H1 (cell line): Measurements from ENCODE around the gene GIMAP4. TPM values are rescaled to one million over a fixed set of nuclear protein-coding genes. Genes with fewer than 3 reads are reported as not detected.

Experiments used
- CTCF ChIA-PET: fragments of 300-600 bp; sonication (Branson Sonifier 250); formaldehyde crosslinking; loops from one replicate; lab custom pipeline; 2021; ENCODE audit not compliant: partially characterized antibody; lab: Charles Lee
- POLR2A ChIA-PET: fragments of 300-600 bp; sonication (Branson Sonifier 250); formaldehyde crosslinking; loops from one replicate; lab custom pipeline; 2021; ENCODE audit warnings: inconsistent platforms; ENCODE audit not compliant: partially characterized antibody; lab: Charles Lee
- DNase-seq, 2 experiments: peaks; one replicate each; pipeline versions ENCODE4 v3.0.0 to v3.0.0-alpha.2; 2010 to 2022; ENCODE audit warnings: low spot score in 2 of 2, low read depth in 1 of 2, mixed read lengths in 1 of 2
- FAIRE-seq: peaks from 2 replicates; lab custom pipeline; 2011; peaks lifted over from hg19 to GRCh38; lab: Jason Lieb, UNC
- H2AFZ ChIP-seq: 2 replicates; pipeline ENCODE4 v1.8.1; 2012; ENCODE audit warnings: low read length, inconsistent platforms
- H2AK5ac ChIP-seq: 2 replicates; pipeline ENCODE4 v1.6.1; 2013; ENCODE audit warnings: low read depth, low read length
- H2BK120ac ChIP-seq: replicated peaks from 2 replicates; pipeline ENCODE3; 2013; ENCODE audit warnings: low read depth, low read length, inconsistent platforms
- H2BK12ac ChIP-seq: 2 replicates; pipeline ENCODE4 v1.6.1; 2013; ENCODE audit warnings: low read depth, low read length
- H2BK15ac ChIP-seq: 2 replicates; pipeline ENCODE4 v1.6.1; 2013; ENCODE audit warnings: low read length
- H2BK20ac ChIP-seq: 2 replicates; pipeline ENCODE4 v1.6.1; 2013; ENCODE audit warnings: low read length
- H2BK5ac ChIP-seq: 2 replicates; pipeline ENCODE4 v1.6.1; 2013; ENCODE audit warnings: low read depth, low read length
- H3K14ac ChIP-seq: 2 replicates; pipeline ENCODE4 v1.6.1; 2013; ENCODE audit warnings: inconsistent platforms; ENCODE audit not compliant: insufficient read length
- H3K18ac ChIP-seq: 2 replicates; pipeline ENCODE4 v1.6.1; 2013; ENCODE audit warnings: low read length; ENCODE audit errors: extremely low read depth
- H3K23ac ChIP-seq: 2 replicates; pipeline ENCODE4 v1.6.1; 2013; ENCODE audit warnings: inconsistent platforms; ENCODE audit not compliant: insufficient read length
- H3K23me2 ChIP-seq: 2 replicates; pipeline ENCODE4 v1.6.1; 2013; ENCODE audit warnings: low read depth, low read length
- H3K27ac ChIP-seq: 2 replicates; pipeline ENCODE4 v1.6.1; 2011; ENCODE audit warnings: low read depth, low read length, inconsistent platforms
- H3K27me3 ChIP-seq, 4 experiments: replicated peaks in 1 of 4; 1 replicate in 1 of 4; 2 replicates in 3 of 4; pipeline versions ENCODE4 v1.6.1 to v1.8.1; 2011 to 2013; ENCODE audit warnings: low read length in 3 of 4, mild to moderate bottlenecking in 3 of 4, inconsistent platforms in 2 of 4, mixed read lengths in 2 of 4, moderate library complexity in 1 of 4; ENCODE audit not compliant: control insufficient read depth in 3 of 4, insufficient read depth in 3 of 4; ENCODE audit errors: extremely low read depth in 1 of 4
- H3K36me3 ChIP-seq, 4 experiments: 2 replicates each; pipeline versions ENCODE4 v1.6.1 to v1.8.1; 2011 to 2013; ENCODE audit warnings: mild to moderate bottlenecking in 4 of 4, low read length in 3 of 4, moderate library complexity in 2 of 4, control low read depth in 1 of 4, inconsistent platforms in 1 of 4; ENCODE audit not compliant: insufficient read depth in 4 of 4, control insufficient read depth in 2 of 4
- H3K4ac ChIP-seq: replicated peaks from 2 replicates; pipeline ENCODE3; 2013; ENCODE audit warnings: low read length, low read depth, mixed read lengths, inconsistent platforms; ENCODE audit not compliant: insufficient read length
- H3K4me1 ChIP-seq, 4 experiments: replicated peaks in 1 of 4; 1 replicate in 1 of 4; 2 replicates in 3 of 4; pipeline versions ENCODE4 v1.6.1 to v1.8.1; 2011 to 2013; ENCODE audit warnings: low read length in 3 of 4, inconsistent platforms in 2 of 4, mixed read lengths in 1 of 4; ENCODE audit not compliant: insufficient read depth in 4 of 4, control insufficient read depth in 3 of 4
- H3K4me2 ChIP-seq, 2 experiments: 2 replicates each; pipeline versions ENCODE4 v1.6.1 to v1.8.1; 2011 to 2013; ENCODE audit warnings: low read depth in 2 of 2, low read length in 2 of 2, control low read depth in 1 of 2, inconsistent platforms in 1 of 2, mild to moderate bottlenecking in 1 of 2; ENCODE audit not compliant: insufficient read depth in 1 of 2
- H3K4me3 ChIP-seq, 4 experiments: fragments of 200-600, 300-600 bp in 1 of 4; sonication (generic), shearing (Covaris generic), sonication (Bioruptor Twin) in 1 of 4; 2 replicates each; pipeline versions ENCODE4 v1.5.1 to v1.8.1; 2011 to 2016; ENCODE audit warnings: low read length in 4 of 4, low read depth in 3 of 4, control low read depth in 2 of 4, inconsistent platforms in 2 of 4, mild to moderate bottlenecking in 2 of 4, mixed read lengths in 1 of 4, moderate library complexity in 1 of 4; ENCODE audit not compliant: insufficient read depth in 2 of 4; ENCODE audit errors: extremely low read depth in 1 of 4
- H3K56ac ChIP-seq: replicated peaks from 2 replicates; pipeline ENCODE3; 2013; ENCODE audit warnings: low read depth, mild to moderate bottlenecking, mixed read lengths, low read length, inconsistent platforms; ENCODE audit not compliant: insufficient read length
- H3K79me1 ChIP-seq: 2 replicates; pipeline ENCODE4 v1.6.1; 2013; ENCODE audit warnings: low read depth, low read length, control low read depth
- H3K79me2 ChIP-seq, 2 experiments: 2 replicates each; pipeline versions ENCODE4 v1.6.1 to v1.8.1; 2012 to 2013; ENCODE audit warnings: low read length in 2 of 2, mild to moderate bottlenecking in 2 of 2, inconsistent platforms in 1 of 2; ENCODE audit not compliant: insufficient read depth in 2 of 2, control insufficient read depth in 1 of 2
- H3K9ac ChIP-seq, 4 experiments: replicated peaks in 1 of 4; 1 replicate in 1 of 4; 2 replicates in 3 of 4; pipeline versions ENCODE4 v1.6.1 to v1.8.1; 2011 to 2013; ENCODE audit warnings: low read depth in 3 of 4, low read length in 3 of 4, control low read depth in 2 of 4, mild to moderate bottlenecking in 2 of 4, moderate library complexity in 2 of 4, inconsistent platforms in 1 of 4; ENCODE audit errors: extremely low read depth in 1 of 4
- H3K9me3 ChIP-seq, 2 experiments: 2 replicates each; pipeline versions ENCODE4 v1.6.1 to v1.8.1; 2012 to 2013; ENCODE audit warnings: mild to moderate bottlenecking in 2 of 2, moderate library complexity in 2 of 2, control low read depth in 1 of 2, inconsistent platforms in 1 of 2, low read depth in 1 of 2, low read length in 1 of 2, mixed read lengths in 1 of 2; ENCODE audit not compliant: insufficient read depth in 2 of 2
- H4K20me1 ChIP-seq, 2 experiments: replicated peaks in 1 of 2; 2 replicates each; pipeline versions ENCODE3 to v1.8.1; 2011 to 2013; ENCODE audit warnings: inconsistent platforms in 2 of 2, low read length in 2 of 2, mild to moderate bottlenecking in 1 of 2; ENCODE audit not compliant: insufficient read depth in 2 of 2, control insufficient read depth in 1 of 2
- H4K5ac ChIP-seq: 2 replicates; pipeline ENCODE4 v1.6.1; 2013; ENCODE audit warnings: low read length, low read depth, mixed read lengths, inconsistent platforms; ENCODE audit not compliant: insufficient read length
- H4K8ac ChIP-seq: 2 replicates; pipeline ENCODE4 v1.8.0; 2013; ENCODE audit warnings: mild to moderate bottlenecking, moderate library complexity, low read length, inconsistent platforms; ENCODE audit not compliant: insufficient read depth; ENCODE audit errors: extremely low read depth
- H4K91ac ChIP-seq: replicated peaks from 2 replicates; pipeline ENCODE3; 2013; ENCODE audit warnings: low read length, mixed read lengths, inconsistent platforms; ENCODE audit not compliant: insufficient read length
- CBX8 ChIP-seq: fragments of 300-800, 300-1000 bp; sonication (generic); IDR thresholded peaks from 2 replicates; pipeline ENCODE4 v1.7.1; 2016; ENCODE audit warnings: low read depth, low read length, borderline replicate concordance
- CEBPB ChIP-seq: IDR thresholded peaks from 2 replicates; pipeline ENCODE4 v1.6.1; 2012; ENCODE audit warnings: low read depth, low read length
- CTBP2 ChIP-seq: IDR thresholded peaks from 2 replicates; pipeline ENCODE4 v1.7.0; 2011; ENCODE audit warnings: borderline replicate concordance, mild to moderate bottlenecking, moderate library complexity, mixed read lengths, low read length; ENCODE audit not compliant: insufficient read depth, insufficient read length
- EP300 ChIP-seq, 2 experiments: IDR thresholded peaks; 1 replicate in 1 of 2; 2 replicates in 1 of 2; pipeline ENCODE4 v1.6.1; 2011 to 2012; ENCODE audit warnings: low read depth in 2 of 2, low read length in 2 of 2, mild to moderate bottlenecking in 2 of 2, borderline replicate concordance in 1 of 2, inconsistent platforms in 1 of 2, moderate library complexity in 1 of 2
- KDM5A ChIP-seq: fragments of 200-600 bp; IDR thresholded peaks from 2 replicates; pipeline ENCODE4 v1.7.1; 2012; ENCODE audit warnings: mild to moderate bottlenecking, low read length, inconsistent platforms, mixed read lengths
- POLR2A ChIP-seq, 2 experiments: IDR thresholded peaks; 1 replicate in 1 of 2; 2 replicates in 1 of 2; pipeline ENCODE4 v1.6.1; 2011; ENCODE audit warnings: low read depth in 2 of 2, low read length in 2 of 2, mild to moderate bottlenecking in 2 of 2; ENCODE audit errors: control extremely low read depth in 1 of 2
- POU5F1 ChIP-seq: IDR thresholded peaks from 2 replicates; pipeline ENCODE4 v1.6.1; 2011; ENCODE audit warnings: low read depth, mild to moderate bottlenecking, low read length, moderate library complexity
- RAD21 ChIP-seq, 2 experiments: IDR thresholded peaks in 1 of 2; conservative IDR thresholded peaks in 1 of 2; 2 replicates each; pipeline ENCODE4 v1.6.1; 2011; ENCODE audit warnings: low read depth in 2 of 2, low read length in 2 of 2, improper control_type of control experiment in 1 of 2, inconsistent platforms in 1 of 2, mild to moderate bottlenecking in 1 of 2, moderate library complexity in 1 of 2
- SAP30 ChIP-seq: fragments of 300-600 bp; sonication (generic); IDR thresholded peaks from 2 replicates; pipeline ENCODE4 v1.7.1; 2012; ENCODE audit warnings: low read length, moderate library complexity, mild to moderate bottlenecking, inconsistent platforms; ENCODE audit not compliant: insufficient read depth, insufficient replicate concordance
- SP1 ChIP-seq: IDR thresholded peaks from 2 replicates; pipeline ENCODE4 v1.6.1; 2011; ENCODE audit warnings: low read depth, low read length
- SP2 ChIP-seq: IDR thresholded peaks from 2 replicates; pipeline ENCODE4 v1.6.1; 2012; ENCODE audit warnings: mild to moderate bottlenecking, low read length, inconsistent platforms
- SP4 ChIP-seq: IDR thresholded peaks from 2 replicates; pipeline ENCODE4 v1.6.1; 2012; ENCODE audit warnings: low read length, inconsistent platforms
- TBP ChIP-seq: IDR thresholded peaks from 2 replicates; pipeline ENCODE4 v1.6.1; 2011; ENCODE audit warnings: low read depth, low read length, improper control_type of control experiment
- USF2 ChIP-seq: IDR thresholded peaks from 2 replicates; pipeline ENCODE4 v1.6.1; 2011; ENCODE audit warnings: low read length, improper control_type of control experiment
- ZNF274 ChIP-seq: IDR thresholded peaks from 2 replicates; pipeline ENCODE4 v1.7.0; 2012; ENCODE audit warnings: low read length, borderline replicate concordance; ENCODE audit errors: extremely low read depth
- polyA plus RNA-seq, 7 experiments: library from polyadenylated mRNA; depleted of rRNA in 3 of 7; stranded (reverse) in 5 of 7; unstranded in 2 of 7; fragments of >200 nt in 5 of 7; fragments of 200-250 nt in 2 of 7; gene quantifications; 1 replicate in 5 of 7; 2 replicates in 1 of 7; 4 replicates in 1 of 7; pipeline versions ENCODE4 v1.2.1 to v1.2.3, GENCODE V29; 2011 to 2013; ENCODE audit warnings: missing spikeins in 2 of 7, mixed read lengths in 2 of 7
- total RNA-seq: library from RNA; stranded (reverse); fragmentation: NEBNext Ultra II Directional; extraction: Animal tissue kit (Norgen Biotek cat#: 25700); gene quantifications from 2 replicates; pipeline ENCODE4 v1.2.1, GENCODE V29; 2021

The GIMAP4 gene
- total and polyA plus RNA-seq, 2 of the 8 experiments (the other 6 are each of a cell fraction or from before 2014, with no cell fraction given): 0.20 to 0.22 TPM

- H3K9me3 ChIP-seq: peaks cover 11 to 17% of the 10 kb centered on the region in 2 experiments
- no peak overlapping the region for H3K18ac ChIP-seq
- no peak overlapping the region for H3K23ac ChIP-seq
- no peaks in the 10 kb centered on the region for H3K36me3 ChIP-seq
- no peaks in the 10 kb centered on the region for H3K79me1 ChIP-seq
- POLR2A ChIA-PET: no interaction called here
- H2BK12ac ChIP-seq: no peak overlapping the region
- no peak overlapping the region for H2BK120ac ChIP-seq
- H3K14ac ChIP-seq: no peak overlapping the region
- H2AK5ac ChIP-seq: no peak overlapping the region
- H3K79me2 ChIP-seq: no peaks in the 10 kb centered on the region
- no peaks in the 10 kb centered on the region for H3K23me2 ChIP-seq
- no peak overlapping the region for H4K5ac ChIP-seq
- H3K27ac ChIP-seq: no peak overlapping the region
- H2AFZ ChIP-seq: no peak overlapping the region
- TF ChIP-seq CTBP2 (no peak), EP300 (IDR thresholded peaks at IDR 0.05; ENCODE audit: borderline replicate concordance in 1 of 2, low read depth in 2 of 2, low read length in 2 of 2) (no peak), POU5F1 (no peak), SAP30 (no peak), CEBPB (no peak), TBP (no peak), POLR2A (IDR thresholded peaks at IDR 0.05; ENCODE audit: control extremely low read depth in 1 of 2, low read depth in 2 of 2, low read length in 2 of 2) (no peak), KDM5A (no peak), CBX8 (no peak), SP2 (no peak), SP4 (no peak), RAD21 (IDR thresholded peaks at IDR 0.05 in 1 of 2, conservative IDR thresholded peaks at IDR 0.05 in 1 of 2; ENCODE audit: low read depth in 2 of 2, low read length in 2 of 2) (no peak), ZNF274 (no peak), USF2 (no peak), SP1 (no peak)
- CTCF ChIA-PET: interaction anchor here (0.6 kb wide), 1 partner anchor 105 kb away, joined by 3 read pairs; no protein-coding TSS in a partner anchor
- no peak overlapping the region for H4K91ac ChIP-seq
- FAIRE-seq: no peak
- no peak overlapping the region for H4K8ac ChIP-seq
- no peak overlapping the region for H3K56ac ChIP-seq
- H3K4me3 ChIP-seq: no peak overlapping the region
- no peak overlapping the region for H3K4ac ChIP-seq
- no peak overlapping the region for H2BK5ac ChIP-seq
- H2BK15ac ChIP-seq: no peak overlapping the region
- H3K4me2 ChIP-seq: no peak overlapping the region
- H3K9ac ChIP-seq: no peak overlapping the region
- no peak overlapping the region for H2BK20ac ChIP-seq
- no peaks in the 10 kb centered on the region for H4K20me1 ChIP-seq
- no peaks in the 10 kb centered on the region for H3K4me1 ChIP-seq
- DNase-seq: no peak
- no peaks in the 10 kb centered on the region for H3K27me3 ChIP-seq
These were observed 14.0 kb upstream of the GIMAP4 start for GRCh38 chr7:150553163-150553562.
